H9 (cell line): ENCODE measurements around the gene EXOC2. TPM values are rescaled to one million over a fixed set of nuclear protein-coding genes. Genes with fewer than 3 reads are reported as not detected.
A peak's percentile ranks its signal among the peaks of the same experiment; 100 is the strongest.

Experiments
- DNase-seq: peaks from one replicate; pipeline ENCODE4 v3.0.0-alpha.2; 2017
- H2AFZ ChIP-seq: one replicate; pipeline ENCODE4 v1.6.1; 2013; ENCODE audit warnings: mild to moderate bottlenecking, low read length, control low read depth, moderate library complexity
- H2AK5ac ChIP-seq: 2 replicates; pipeline ENCODE4 v1.6.1; 2013; ENCODE audit warnings: low read length, control low read depth, mixed read lengths; ENCODE audit not compliant: insufficient read length
- H2BK120ac ChIP-seq: one replicate; pipeline ENCODE4 v1.6.1; 2013; ENCODE audit warnings: low read depth, mild to moderate bottlenecking, low read length, control low read depth, inconsistent platforms; ENCODE audit not compliant: poor library complexity, severe bottlenecking
- H2BK12ac ChIP-seq: 2 replicates; pipeline ENCODE4 v1.6.1; 2013; ENCODE audit warnings: low read length, control low read depth, mixed read lengths, low read depth; ENCODE audit not compliant: insufficient read length
- H2BK15ac ChIP-seq: 2 replicates; pipeline ENCODE4 v1.6.1; 2013; ENCODE audit warnings: low read depth, low read length, control low read depth
- H2BK20ac ChIP-seq: one replicate; pipeline ENCODE4 v1.6.1; 2013; ENCODE audit warnings: low read depth, mild to moderate bottlenecking, low read length, control low read depth, inconsistent platforms; ENCODE audit not compliant: poor library complexity, severe bottlenecking
- H2BK5ac ChIP-seq: 2 replicates; pipeline ENCODE4 v1.6.1; 2013; ENCODE audit warnings: low read length, control low read depth, mixed read lengths; ENCODE audit not compliant: insufficient read length
- H3K14ac ChIP-seq: 2 replicates; pipeline ENCODE4 v1.6.1; 2013; ENCODE audit warnings: low read length, control low read depth; ENCODE audit not compliant: insufficient read depth
- H3K18ac ChIP-seq: 2 replicates; pipeline ENCODE4 v1.6.1; 2013; ENCODE audit warnings: low read depth, mild to moderate bottlenecking, mixed read lengths, low read length, control low read depth; ENCODE audit not compliant: insufficient read length
- H3K23ac ChIP-seq: 2 replicates; pipeline ENCODE4 v1.6.1; 2013; ENCODE audit warnings: low read length, control low read depth, mixed read lengths, low read depth; ENCODE audit not compliant: insufficient read length
- H3K23me2 ChIP-seq: 2 replicates; pipeline ENCODE4 v1.6.1; 2013; ENCODE audit warnings: low read depth, mild to moderate bottlenecking, mixed read lengths, low read length, control low read depth; ENCODE audit not compliant: insufficient read length, poor library complexity, severe bottlenecking
- H3K27ac ChIP-seq: 2 replicates; pipeline ENCODE4 v1.5.1; 2013; ENCODE audit warnings: low read length, control low read depth, mixed read lengths, low read depth; ENCODE audit not compliant: insufficient read length
- H3K27me3 ChIP-seq: 2 replicates; pipeline ENCODE4 v1.6.1; 2013; ENCODE audit warnings: low read length, control low read depth, inconsistent platforms; ENCODE audit not compliant: insufficient read depth
- H3K4ac ChIP-seq: 2 replicates; pipeline ENCODE4 v1.6.1; 2013; ENCODE audit warnings: low read depth, mild to moderate bottlenecking, control low read depth, inconsistent platforms, low read length, moderate library complexity
- H3K4me1 ChIP-seq: 2 replicates; pipeline ENCODE4 v1.6.1; 2013; ENCODE audit warnings: low read length, control low read depth, inconsistent platforms; ENCODE audit not compliant: insufficient read depth
- H3K4me2 ChIP-seq: 2 replicates; pipeline ENCODE4 v1.6.1; 2013; ENCODE audit warnings: low read length, control low read depth, mixed read lengths; ENCODE audit not compliant: insufficient read length, insufficient read depth
- H3K56ac ChIP-seq: 2 replicates; pipeline ENCODE4 v1.6.1; 2013; ENCODE audit warnings: low read depth, mild to moderate bottlenecking, mixed read lengths, low read length, control low read depth; ENCODE audit not compliant: insufficient read length
- H3K79me1 ChIP-seq: 2 replicates; pipeline ENCODE4 v1.6.1; 2013; ENCODE audit warnings: low read depth, mild to moderate bottlenecking, moderate library complexity, low read length, control low read depth, inconsistent platforms; ENCODE audit not compliant: insufficient read depth, poor library complexity, severe bottlenecking
- H3K79me2 ChIP-seq: 2 replicates; pipeline ENCODE4 v1.6.1; 2013; ENCODE audit warnings: low read length, control low read depth, inconsistent platforms; ENCODE audit not compliant: insufficient read depth
- H3K9ac ChIP-seq: 2 replicates; pipeline ENCODE4 v1.6.1; 2013; ENCODE audit warnings: low read length, control low read depth, mixed read lengths; ENCODE audit not compliant: insufficient read length; ENCODE audit errors: extremely low read depth
- H3K9me3 ChIP-seq: one replicate; pipeline ENCODE4 v1.6.1; 2013; ENCODE audit warnings: low read depth, low read length, inconsistent platforms; ENCODE audit not compliant: control insufficient read depth
- H3T11ph ChIP-seq: one replicate; pipeline ENCODE4 v1.6.1; 2013; ENCODE audit warnings: mild to moderate bottlenecking, low read length, control low read depth, inconsistent platforms
- H4K20me1 ChIP-seq: one replicate; pipeline ENCODE4 v1.6.1; 2013; ENCODE audit not compliant: control insufficient read depth, insufficient read length, insufficient read depth
- H4K5ac ChIP-seq: 2 replicates; pipeline ENCODE4 v1.6.1; 2013; ENCODE audit warnings: low read depth, mild to moderate bottlenecking, mixed read lengths, low read length, control low read depth; ENCODE audit not compliant: insufficient read length
- H4K8ac ChIP-seq: replicated peaks from 2 replicates; pipeline ENCODE4 v1.6.1; 2013; ENCODE audit warnings: low read length, control low read depth, mixed read lengths, low read depth; ENCODE audit not compliant: insufficient read length
- H4K91ac ChIP-seq: 2 replicates; pipeline ENCODE4 v1.6.1; 2013; ENCODE audit warnings: low read depth, mild to moderate bottlenecking, moderate library complexity, mixed read lengths, low read length, control low read depth; ENCODE audit not compliant: insufficient read length
- H3K27ac Mint-ChIP-seq, 3 experiments: 2 replicates in 2 of 3; 3 replicates in 1 of 3; pipeline ENCODE4 v1.8.0; 2020 to 2021; ENCODE audit warnings: mixed read lengths in 3 of 3, mild to moderate bottlenecking in 1 of 3, moderate library complexity in 1 of 3
- H3K27me3 Mint-ChIP-seq: 2 replicates; pipeline ENCODE4 v1.8.0; 2021; ENCODE audit warnings: low read depth, mild to moderate bottlenecking, moderate library complexity, mixed read lengths
- H3K36me3 Mint-ChIP-seq, 3 experiments: 2 replicates in 2 of 3; 3 replicates in 1 of 3; pipeline ENCODE4 v1.8.0; 2020 to 2021; ENCODE audit warnings: low read depth in 3 of 3, mixed read lengths in 3 of 3; ENCODE audit not compliant: insufficient read depth in 1 of 3
- H3K4me1 Mint-ChIP-seq, 2 experiments: 2 replicates each; pipeline ENCODE4 v1.8.0; 2020; ENCODE audit warnings: mixed read lengths in 2 of 2
- H3K4me3 Mint-ChIP-seq, 2 experiments: 2 replicates in 1 of 2; 3 replicates in 1 of 2; pipeline ENCODE4 v1.8.0; 2020 to 2021; ENCODE audit warnings: mild to moderate bottlenecking in 2 of 2, mixed read lengths in 2 of 2, moderate library complexity in 1 of 2
- H3K9me3 Mint-ChIP-seq, 2 experiments: 2 replicates in 1 of 2; 3 replicates in 1 of 2; pipeline ENCODE4 v1.8.0; 2020; ENCODE audit warnings: mild to moderate bottlenecking in 2 of 2, mixed read lengths in 2 of 2, moderate library complexity in 1 of 2
- CTCF ChIP-seq: fragments of 200-600 bp; sonication (generic); conservative IDR thresholded peaks from 3 replicates; pipeline ENCODE4 v1.8.0; 2021; ENCODE audit warnings: antibody characterized with exemption, mild to moderate bottlenecking
- WGBS: extraction: QIAGEN DNeasy Blood & Tissue Kit; methylation state at CpG from one replicate; pipeline ENCODE4 v1.1.7; 2013; ENCODE audit warnings: missing lambda C conversion rate, low lambda C conversion rate, mixed read lengths; ENCODE audit not compliant: insufficient read length; ENCODE audit errors: extremely low coverage; 5-methylcytosine and 5-hydroxymethylcytosine counted together
- total RNA-seq: library from RNA; stranded (reverse); gene quantifications from 2 replicates; pipeline ENCODE4 v1.2.1, GENCODE V29; 2021

EXOC2 gene
- total RNA-seq, 1 experiment from 2014 or later, result 29.9 TPM

DNA sequence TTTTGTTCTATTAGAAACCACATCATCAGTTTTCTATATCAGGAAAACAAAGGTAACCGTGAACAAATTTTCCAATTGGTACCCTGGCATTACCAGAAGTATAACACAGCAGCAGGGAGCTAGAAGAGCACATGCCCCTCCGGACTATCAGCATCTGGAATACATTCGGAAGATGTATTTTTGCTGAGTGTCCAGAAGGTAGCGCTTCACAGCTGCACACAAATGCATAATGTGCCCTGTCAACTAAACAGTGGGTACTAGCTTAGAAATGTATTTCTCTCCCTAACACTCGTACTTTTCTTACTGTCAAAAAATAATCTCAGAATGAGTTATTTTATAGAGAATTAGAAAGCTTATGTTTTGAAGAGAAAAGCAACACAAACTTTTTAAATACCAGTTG lies 113.6 kb downstream of the EXOC2 start:
- H3K9ac ChIP-seq, result no peak overlapping the region
- H3K4me1 ChIP-seq, result no peaks in the 10 kb centered on the region; the same call in 1 of the 2 replicates
- H3K14ac ChIP-seq, result no peak overlapping the region
- no peak overlapping the region for H2BK5ac ChIP-seq
- no CpG with 5 or more reads among the region's 5 CpGs for WGBS
- no peak overlapping the region for H3K27ac ChIP-seq
- H3K27ac Mint-ChIP-seq, result no peak overlapping the region
- H3K23ac ChIP-seq, result no peak overlapping the region
- peaks cover 18 to 20% of the 10 kb centered on the region in 2 experiments for H3K4me1 Mint-ChIP-seq
- no peaks in the 10 kb centered on the region for H3K27me3 Mint-ChIP-seq
- no peaks in the 10 kb centered on the region for H3K79me2 ChIP-seq
- peak; percentile 24; the same call in 2 of the 3 replicates for TF ChIP-seq CTCF
- H2BK15ac ChIP-seq, result no peak overlapping the region
- no peak overlapping the region for H3K4me3 Mint-ChIP-seq
- no peak overlapping the region for H3T11ph ChIP-seq
- no peaks in the 10 kb centered on the region for H3K27me3 ChIP-seq
- no peaks in the 10 kb centered on the region for H3K79me1 ChIP-seq
- H3K36me3 Mint-ChIP-seq, result peaks cover 26 to 30% (median 28%) of the 10 kb centered on the region in 3 experiments
- no peak overlapping the region for H3K4ac ChIP-seq
- H2AFZ ChIP-seq, result no peak overlapping the region
- H2BK12ac ChIP-seq, result no peak overlapping the region
- no peak overlapping the region for H4K8ac ChIP-seq
- no peak overlapping the region for H2BK120ac ChIP-seq
- no peak overlapping the region for H3K56ac ChIP-seq
- no peaks in the 10 kb centered on the region for H3K23me2 ChIP-seq
- H4K5ac ChIP-seq, result no peak overlapping the region
- no peaks in the 10 kb centered on the region for H4K20me1 ChIP-seq
- no peak for DNase-seq
- no peak overlapping the region for H3K18ac ChIP-seq
- peaks cover 7% of the 10 kb centered on the region for H3K9me3 ChIP-seq
- H3K4me2 ChIP-seq, result no peak overlapping the region
- H2AK5ac ChIP-seq, result no peak overlapping the region
- H2BK20ac ChIP-seq, result no peak overlapping the region
- no peak overlapping the region for H4K91ac ChIP-seq
- H3K9me3 Mint-ChIP-seq, result peaks cover 12 to 13% of the 10 kb centered on the region in 2 experiments; a peak in 4 of 5 replicates
